Brain microvascular endothelial cell (primary cell): ENCODE measurements around the gene CPA5.

Experiments
- DNase-seq: peaks from one replicate; pipeline ENCODE4 v3.0.0-alpha.2; 2020
- H3K27ac ChIP-seq: fragments of 250-450 bp; sonication (Bioruptor Pico); 2 replicates; pipeline ENCODE4 v1.5.1; 2020; ENCODE audit warnings: mild to moderate bottlenecking, moderate library complexity
- H3K27me3 ChIP-seq: fragments of 250-450 bp; sonication (Bioruptor Pico); replicated peaks from 2 replicates; pipeline ENCODE4 v1.5.1; 2020; ENCODE audit warnings: mild to moderate bottlenecking
- H3K36me3 ChIP-seq: fragments of 250-450 bp; sonication (Bioruptor Pico); replicated peaks from 2 replicates; pipeline ENCODE4 v1.5.1; 2020; ENCODE audit warnings: mild to moderate bottlenecking
- H3K4me3 ChIP-seq: 2 replicates; pipeline ENCODE4 v1.5.1; 2011; ENCODE audit warnings: low read depth, mild to moderate bottlenecking, control low read depth, low read length, moderate library complexity
- in situ Hi-C: cut with HindIII; loops from 2 replicates; pipeline ENCODE4 v1.10.0; 2017; ENCODE audit warnings: low sequenced_read_pairs, low pct_ligation_motif_present
- TF ChIP-seq, protein P1 (sequence below): IDR thresholded peaks from 2 replicates; pipeline ENCODE4 v1.5.1; 2011; ENCODE audit warnings: low read depth, mild to moderate bottlenecking, moderate library complexity, low read length, control low read depth, inconsistent platforms; ENCODE audit errors: missing control alignments

Gene CPA5

GRCh38 chr7:130380861-130381455 is 36.3 kb downstream of the CPA5 start:
- TF ChIP-seq, protein P1, sequence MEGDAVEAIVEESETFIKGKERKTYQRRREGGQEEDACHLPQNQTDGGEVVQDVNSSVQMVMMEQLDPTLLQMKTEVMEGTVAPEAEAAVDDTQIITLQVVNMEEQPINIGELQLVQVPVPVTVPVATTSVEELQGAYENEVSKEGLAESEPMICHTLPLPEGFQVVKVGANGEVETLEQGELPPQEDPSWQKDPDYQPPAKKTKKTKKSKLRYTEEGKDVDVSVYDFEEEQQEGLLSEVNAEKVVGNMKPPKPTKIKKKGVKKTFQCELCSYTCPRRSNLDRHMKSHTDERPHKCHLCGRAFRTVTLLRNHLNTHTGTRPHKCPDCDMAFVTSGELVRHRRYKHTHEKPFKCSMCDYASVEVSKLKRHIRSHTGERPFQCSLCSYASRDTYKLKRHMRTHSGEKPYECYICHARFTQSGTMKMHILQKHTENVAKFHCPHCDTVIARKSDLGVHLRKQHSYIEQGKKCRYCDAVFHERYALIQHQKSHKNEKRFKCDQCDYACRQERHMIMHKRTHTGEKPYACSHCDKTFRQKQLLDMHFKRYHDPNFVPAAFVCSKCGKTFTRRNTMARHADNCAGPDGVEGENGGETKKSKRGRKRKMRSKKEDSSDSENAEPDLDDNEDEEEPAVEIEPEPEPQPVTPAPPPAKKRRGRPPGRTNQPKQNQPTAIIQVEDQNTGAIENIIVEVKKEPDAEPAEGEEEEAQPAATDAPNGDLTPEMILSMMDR, result no peak
- Histone ChIP-seq H3K27ac (no peak overlapping the region), H3K36me3 (no peaks in the 10 kb centered on the region), H3K4me3 (no peak overlapping the region), H3K27me3 (no peaks in the 10 kb centered on the region)
- DNase-seq, result no peak
- in situ Hi-C loops, result no loop called here

DNA sequence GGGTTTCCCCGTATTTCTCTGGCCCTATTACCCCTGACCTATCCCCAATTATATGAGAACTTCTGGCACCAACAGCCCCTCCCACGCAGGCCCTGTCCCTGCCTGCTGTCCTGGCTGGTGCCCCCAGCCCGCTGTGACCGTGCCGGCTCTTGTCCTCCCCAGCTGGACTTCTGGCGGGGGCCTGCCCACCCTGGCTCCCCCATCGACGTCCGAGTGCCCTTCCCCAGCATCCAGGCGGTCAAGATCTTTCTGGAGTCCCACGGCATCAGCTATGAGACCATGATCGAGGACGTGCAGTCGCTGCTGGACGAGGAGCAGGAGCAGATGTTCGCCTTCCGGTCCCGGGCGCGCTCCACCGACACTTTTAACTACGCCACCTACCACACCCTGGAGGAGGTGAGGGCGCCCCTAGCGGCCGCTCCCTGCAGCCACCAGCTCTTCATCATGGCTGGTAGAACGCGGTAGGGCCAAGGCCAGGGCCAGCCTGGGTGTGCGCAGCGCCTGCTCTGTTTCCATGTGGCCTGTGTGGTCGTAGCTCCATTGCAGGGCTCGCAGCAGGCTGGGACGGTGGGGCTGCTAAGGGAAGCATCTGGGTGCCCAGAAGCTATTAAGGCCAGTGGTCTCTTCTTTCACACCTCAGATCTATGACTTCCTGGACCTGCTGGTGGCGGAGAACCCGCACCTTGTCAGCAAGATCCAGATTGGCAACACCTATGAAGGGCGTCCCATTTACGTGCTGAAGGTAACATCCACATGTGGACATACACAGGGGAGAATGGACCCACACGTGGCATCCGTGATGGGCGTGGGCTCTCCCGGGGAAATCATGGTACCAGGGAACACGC is 37.1 kb downstream of the CPA5 start:
- TF ChIP-seq, protein P1, result no peak
- in situ Hi-C loops, result no loop called here
- no peaks in the 10 kb centered on the region for H3K27me3 ChIP-seq
- H3K4me3 ChIP-seq, result no peak overlapping the region
- DNase-seq, result no peak
- no peak overlapping the region for H3K27ac ChIP-seq
- H3K36me3 ChIP-seq, result no peaks in the 10 kb centered on the region

GRCh38 chr7:130383187-130383980 is 38.8 kb downstream of the CPA5 start:
- Histone ChIP-seq H3K27ac (no peak overlapping the region), H3K36me3 (no peaks in the 10 kb centered on the region), H3K27me3 (no peaks in the 10 kb centered on the region), H3K4me3 (no peak overlapping the region)
- TF ChIP-seq, protein P1, result no peak
- in situ Hi-C loops, result no loop called here
- DNase-seq, result no peak

GRCh38 chr7:130384371-130384801 is 39.8 kb downstream of the CPA5 start:
- Histone ChIP-seq H3K27me3 (no peaks in the 10 kb centered on the region), H3K36me3 (no peaks in the 10 kb centered on the region), H3K27ac (no peak overlapping the region), H3K4me3 (no peak overlapping the region)
- in situ Hi-C loops, result no loop called here
- no peak for DNase-seq
- TF ChIP-seq, protein P1, result no peak

DNA sequence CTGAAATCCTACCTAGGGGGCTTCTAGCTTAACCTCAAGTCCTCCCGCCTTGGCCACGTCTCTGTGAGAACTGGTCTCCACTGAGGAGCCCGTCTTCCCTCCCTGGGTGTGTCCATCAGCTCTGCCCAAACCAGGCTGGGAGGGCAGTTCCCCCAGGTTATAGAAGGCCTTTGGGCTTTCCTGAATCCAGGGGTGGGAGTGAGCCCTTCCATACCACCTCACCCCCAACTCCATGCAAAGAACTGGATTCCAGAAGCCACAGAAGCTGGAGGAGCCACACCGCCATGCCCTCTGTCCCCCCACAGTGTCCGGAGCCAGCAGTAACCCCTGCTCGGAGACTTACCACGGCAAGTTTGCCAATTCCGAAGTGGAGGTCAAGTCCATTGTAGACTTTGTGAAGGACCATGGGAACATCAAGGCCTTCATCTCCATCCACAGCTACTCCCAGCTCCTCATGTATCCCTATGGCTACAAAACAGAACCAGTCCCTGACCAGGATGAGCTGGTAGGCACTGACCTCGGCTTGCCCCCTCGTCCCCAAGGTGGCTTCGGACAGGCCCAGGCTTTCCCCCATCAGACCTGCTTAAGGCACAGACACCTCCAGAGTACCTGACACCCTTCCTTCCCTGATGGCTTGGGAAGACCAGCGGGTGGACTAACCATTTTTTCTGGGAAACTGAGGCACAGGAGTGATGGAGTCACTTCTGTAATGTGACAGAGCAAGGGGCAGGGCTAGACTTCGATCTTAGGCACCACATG is 40.4 kb downstream of the CPA5 start:
- no peak for DNase-seq
- H3K27me3 ChIP-seq, result no peaks in the 10 kb centered on the region
- in situ Hi-C loops, result no loop called here
- no peaks in the 10 kb centered on the region for H3K36me3 ChIP-seq
- H3K4me3 ChIP-seq, result no peak overlapping the region
- H3K27ac ChIP-seq, result no peak overlapping the region
- TF ChIP-seq, protein P1, result no peak
